PFSK-1 (cell line): ENCODE results near the gene KMT5B.

Experiments
- FOXP2 ChIP-seq: optimal IDR thresholded peaks from 2 replicates; pipeline ENCODE3; 2011; ENCODE audit warnings: borderline replicate concordance, control low read depth, inconsistent platforms; ENCODE audit not compliant: insufficient read depth; ENCODE audit errors: extremely low read length, extremely low read depth
- POLR2AphosphoS5 ChIP-seq: IDR thresholded peaks from 2 replicates; pipeline ENCODE4 v1.6.1; 2012; ENCODE audit warnings: low read depth, mild to moderate bottlenecking, control low read depth, low read length, moderate library complexity
- REST ChIP-seq, 2 experiments: IDR thresholded peaks; 2 replicates each; pipeline versions ENCODE4 v1.6.1 to v1.8.0; 2011 to 2012; ENCODE audit warnings: low read depth in 2 of 2, low read length in 2 of 2, control low read depth in 1 of 2, inconsistent platforms in 1 of 2, mild to moderate bottlenecking in 1 of 2, moderate library complexity in 1 of 2; ENCODE audit not compliant: insufficient read depth in 1 of 2
- SIN3A ChIP-seq: IDR thresholded peaks from 2 replicates; pipeline ENCODE4 v1.6.1; 2012; ENCODE audit warnings: mild to moderate bottlenecking, low read length, moderate library complexity, borderline replicate concordance; ENCODE audit not compliant: insufficient read depth
- TAF1 ChIP-seq: IDR thresholded peaks from 2 replicates; pipeline ENCODE4 v1.6.1; 2012; ENCODE audit warnings: low read length, control low read depth, borderline replicate concordance; ENCODE audit not compliant: insufficient read depth

- TF ChIP-seq TAF1 (no peak), SIN3A (no peak), REST (IDR thresholded peaks at IDR 0.05; ENCODE audit: insufficient read depth in 1 of 2, low read depth in 2 of 2, low read length in 2 of 2) (no peak), POLR2AphosphoS5 (no peak), FOXP2 (no peak)
Measured at GRCh38 chr11:68148879-68149278, 64.2 kb downstream of the KMT5B start.
